NCI-H774 (cell line): ENCODE results near the gene ZNF853.
"Not testable (repeated sequence)": the region's sequence is repeated elsewhere in the genome, so short reads cannot be mapped to it uniquely, and the experiment has no call there.

Experiments used
- DNase-seq: peaks from one replicate; lab custom pipeline; 2025; lab: John Stamatoyannopoulos, UW

Gene ZNF853

DNA sequence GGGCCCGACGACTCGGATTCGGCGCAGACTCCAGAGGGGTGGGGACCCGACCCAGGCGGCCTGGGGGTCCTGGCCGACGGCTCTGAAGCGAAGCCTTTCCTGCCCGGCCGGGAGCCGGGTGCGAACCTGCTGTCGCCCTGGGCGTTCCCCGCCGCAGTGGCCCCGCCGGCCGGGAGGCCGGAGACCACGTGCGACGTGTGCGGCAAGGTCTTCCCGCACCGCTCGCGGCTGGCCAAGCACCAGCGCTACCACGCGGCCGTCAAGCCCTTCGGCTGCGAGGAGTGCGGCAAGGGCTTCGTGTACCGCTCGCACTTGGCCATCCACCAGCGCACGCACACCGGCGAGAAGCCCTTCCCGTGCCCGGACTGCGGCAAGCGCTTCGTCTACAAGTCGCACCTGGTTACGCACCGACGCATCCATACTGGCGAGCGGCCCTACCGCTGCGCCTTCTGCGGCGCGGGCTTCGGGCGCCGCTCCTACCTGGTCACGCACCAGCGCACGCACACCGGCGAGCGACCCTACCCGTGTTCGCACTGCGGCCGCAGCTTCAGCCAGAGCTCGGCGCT is 37.1 kb downstream of the ZNF853 start:
- no peak for DNase-seq

- DNase-seq, result no peak
Measured at GRCh38 chr7:6653071-6654003, 37.9 kb downstream of the ZNF853 start.

GRCh38 chr7:6654113-6654841 is 38.9 kb downstream of the ZNF853 start:
- no peak for DNase-seq

GRCh38 chr7:6654842-6655610 is 39.6 kb downstream of the ZNF853 start:
- no peak for DNase-seq

GRCh38 chr7:6655636-6656385 is 40.4 kb downstream of the ZNF853 start:
- no peak for DNase-seq

DNA sequence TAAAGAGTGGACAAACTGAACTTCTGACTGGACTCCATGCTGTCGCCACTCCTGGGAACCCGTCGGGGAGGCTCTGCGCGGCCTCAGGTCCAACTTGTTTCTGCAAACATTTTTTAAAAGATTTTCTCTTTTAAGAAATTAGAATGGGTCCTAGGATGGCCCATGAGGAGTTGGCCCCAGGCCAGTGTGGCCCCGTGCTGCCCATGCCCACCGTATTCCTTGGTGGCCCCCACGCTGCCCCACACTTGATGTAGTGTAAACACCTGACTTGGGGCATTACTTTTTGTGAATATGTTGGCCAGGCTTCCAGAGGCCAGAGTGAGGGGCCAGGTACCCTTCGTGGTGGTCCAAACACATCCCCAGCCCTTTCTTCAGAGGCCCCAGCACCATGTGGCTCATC is 41.0 kb downstream of the ZNF853 start:
- no peak for DNase-seq

DNA sequence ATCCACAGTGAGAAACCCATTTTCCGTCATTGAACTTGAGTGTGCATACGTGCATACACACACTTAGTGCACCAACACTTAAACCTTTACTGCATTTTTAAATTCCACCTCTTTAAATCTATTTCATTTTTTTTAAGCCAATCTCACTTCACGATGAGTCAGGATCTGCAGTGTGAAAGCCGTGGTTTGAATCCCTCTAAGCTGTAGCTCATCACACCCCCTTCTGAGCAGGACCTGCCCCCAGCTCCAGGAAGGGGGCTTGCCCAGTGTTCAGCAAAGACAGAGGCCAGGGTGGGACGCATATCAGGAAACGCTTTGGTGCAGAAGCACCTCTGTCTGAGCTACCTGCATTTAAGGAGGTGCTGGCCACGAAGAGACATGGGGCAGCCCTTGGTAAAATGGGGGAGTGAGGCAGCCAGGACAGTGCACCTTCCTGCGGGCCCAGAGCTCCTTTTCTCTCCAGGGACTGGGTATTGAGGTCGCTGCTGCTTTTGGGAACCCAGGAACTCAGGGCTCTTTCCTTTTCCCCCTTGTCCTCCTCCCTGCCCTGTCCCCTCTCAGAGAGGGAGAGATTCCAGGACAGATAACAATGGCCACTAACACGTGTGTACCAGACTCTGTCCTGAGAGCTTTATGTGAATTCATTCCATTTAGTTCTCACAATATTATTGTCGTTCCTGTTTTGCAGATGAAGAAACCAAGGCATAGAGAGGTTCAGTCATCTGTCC is 43.4 kb downstream of the ZNF853 start:
- no peak for DNase-seq

- not testable (repeated sequence) for DNase-seq
Measured at GRCh38 chr7:6670851-6671250, 55.4 kb downstream of the ZNF853 start.
